Left lung (tissue), 10 donors: ENCODE data around the gene OR14I1. TPM values are rescaled to one million over a fixed set of nuclear protein-coding genes. Genes with fewer than 3 reads are reported as not detected.

Experiments used
- ATAC-seq: fragments of 200-7000 bp; cut with Tn5 transposase; one replicate; pipeline ENCODE4 v1.9.1; 2020; ENCODE audit warnings: moderate library complexity
- DNase-seq, 4 donors: peaks; one replicate each; pipeline ENCODE4 v3.0.0-alpha.2; 2013 to 2020
- H3K27ac ChIP-seq, 2 donors: fragments of 200-600 bp; sonication (generic) in 1 of 2; one replicate each; pipeline versions ENCODE4 v1.5.0 to v1.8.0; 2020 to 2021
- H3K27me3 ChIP-seq, 2 donors: fragments of 200-600 bp; sonication (generic) in 1 of 2; one replicate each; pipeline versions ENCODE4 v1.5.0 to v1.8.0; 2020 to 2021
- H3K36me3 ChIP-seq, 2 donors: fragments of 200-600 bp; sonication (generic) in 1 of 2; one replicate each; pipeline versions ENCODE4 v1.5.0 to v1.8.0; 2020 to 2021
- H3K4me1 ChIP-seq, 2 donors: fragments of 200-600 bp; one replicate each; pipeline ENCODE4 v1.8.0; 2021
- H3K4me3 ChIP-seq, 2 donors: fragments of 200-600 bp; sonication (generic) in 1 of 2; one replicate each; pipeline versions ENCODE4 v1.5.0 to v1.8.0; 2020 to 2021; ENCODE audit warnings: mild to moderate bottlenecking in 1 of 2
- H3K9me3 ChIP-seq, 2 donors: fragments of 200-600 bp; sonication (generic) in 1 of 2; one replicate each; pipeline versions ENCODE4 v1.5.0 to v1.8.0; 2020 to 2021
- CTCF ChIP-seq, 2 donors: fragments of 200-600 bp; sonication (generic) in 1 of 2; IDR thresholded peaks; one replicate each; pipeline versions ENCODE4 v1.5.0 to v1.8.0; 2021; ENCODE audit warnings: antibody characterized with exemption in 2 of 2
- intact Hi-C, 2 donors: fragments of 100-400 bp; cut with DNase I; formaldehyde crosslinking; loops; one replicate each; pipeline versions ENCODE4 v1.11.2 to v1.14.2; 2022
- polyA plus RNA-seq, 6 donors: library from polyadenylated mRNA; unstranded; fragments of 120-200 nt; gene quantifications; one replicate each; pipeline ENCODE4 v1.2.1, GENCODE V29; 2013; ENCODE audit not compliant: insufficient read length in 6 of 6
- total RNA-seq, 2 donors: library from RNA; stranded (reverse); fragmentation: NEBNext Ultra II Directional; extraction: Animal tissue kit (Norgen Biotek cat#: 25700); gene quantifications; one replicate each; pipeline ENCODE4 v1.2.1, GENCODE V29; 2021
- donor health status: DM: no; HTN: yes; CAD: no.
- donor health status: DM: no; HTN: no; CAD: no.

The OR14I1 gene
- total and polyA plus RNA-seq, 8 donors, result not detected

GRCh38 chr1:248740876-248741275 is 38.3 kb upstream of the OR14I1 start:
- Histone ChIP-seq H3K27ac (peak overlapping the region in 1 of 2 donors; percentile 78), H3K27me3 (no peaks in the 10 kb centered on the region), H3K4me3 (no peak overlapping the region), H3K36me3 (no peaks in the 10 kb centered on the region), H3K9me3 (no peaks in the 10 kb centered on the region), H3K4me1 (peaks cover 0 to 4% of the 10 kb centered on the region in 2 donors)
- no peak for TF ChIP-seq CTCF (IDR thresholded peaks at IDR 0.05)
- peak in 1 of 4 donors; percentile 63 for DNase-seq
- intact Hi-C loops, result no loop called here
- ATAC-seq, result no peak

DNA sequence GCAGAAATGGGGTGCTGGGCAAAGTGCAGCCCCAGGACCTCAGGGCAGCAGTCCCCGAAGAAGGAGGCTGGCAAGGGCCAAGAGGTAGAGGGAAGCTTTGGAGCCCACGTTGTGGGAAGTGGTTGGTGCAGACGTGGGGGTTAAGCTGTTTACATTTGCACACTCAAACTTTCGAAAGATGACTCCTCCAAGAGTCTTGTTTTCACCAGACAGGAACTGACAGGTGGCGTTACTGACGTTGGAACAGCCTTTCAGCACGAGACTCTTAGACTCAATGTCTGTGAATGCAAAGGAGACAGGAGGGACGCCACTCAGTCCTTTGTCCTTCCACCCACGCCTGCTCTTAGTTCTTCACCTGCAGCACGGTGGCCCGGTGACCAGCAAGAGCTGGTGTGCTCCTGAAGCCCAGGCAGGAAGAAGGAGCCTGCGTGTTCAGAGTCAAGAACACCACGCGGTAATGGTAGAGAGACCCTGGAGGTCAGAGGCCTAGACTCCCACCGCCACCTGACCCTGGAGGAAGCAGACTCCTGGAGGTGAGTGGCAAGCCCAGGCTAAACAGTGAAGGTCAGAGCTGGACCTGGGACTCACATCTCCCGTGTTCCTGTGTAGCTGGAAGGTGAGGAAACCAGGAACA is 37.1 kb upstream of the OR14I1 start:
- intact Hi-C loops, result no loop called here
- ATAC-seq, result no peak
- peak overlapping the region in 1 of 2 donors; percentile 7 for H3K4me3 ChIP-seq

DNA sequence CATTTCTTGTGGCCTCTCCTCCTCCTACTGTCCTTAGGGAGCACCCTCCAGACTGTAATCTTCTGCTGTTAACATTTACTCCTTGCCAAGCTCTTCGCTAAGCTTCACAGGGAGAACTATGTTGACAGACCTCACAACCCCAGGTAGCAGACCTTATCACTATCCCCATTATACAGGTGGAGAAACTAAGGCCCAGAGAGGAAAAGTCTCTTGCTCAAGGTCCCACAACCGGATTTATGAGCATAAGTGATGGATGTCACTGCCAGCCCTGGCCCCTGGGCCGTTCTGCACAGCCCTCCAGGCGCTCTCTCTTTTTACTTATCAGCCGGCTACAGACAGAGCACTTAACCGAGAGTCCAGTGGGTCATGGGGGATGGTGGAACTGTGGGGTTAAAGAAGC is 34.9 kb upstream of the OR14I1 start:
- H3K27me3 ChIP-seq, result no peaks in the 10 kb centered on the region
- intact Hi-C loops, result no loop called here
- DNase-seq (no peak), ATAC-seq (no peak)
- no peak overlapping the region for H3K27ac ChIP-seq
- peaks cover 0 to 4% of the 10 kb centered on the region in 2 donors for H3K4me1 ChIP-seq
- H3K4me3 ChIP-seq, result no peak overlapping the region
- H3K36me3 ChIP-seq, result no peaks in the 10 kb centered on the region
- peaks cover 0 to 8% of the 10 kb centered on the region in 2 donors for H3K9me3 ChIP-seq
- no peak for TF ChIP-seq CTCF (IDR thresholded peaks at IDR 0.05)

More for the DNA sequence above, 37.1 kb upstream of the OR14I1 start:
- Histone ChIP-seq H3K27me3 (no peaks in the 10 kb centered on the region), H3K36me3 (no peaks in the 10 kb centered on the region), H3K4me1 (peaks cover 0 to 4% of the 10 kb centered on the region in 2 donors), H3K27ac (peak overlapping the region in 1 of 2 donors; percentile 78), H3K9me3 (peaks cover 0 to 8% of the 10 kb centered on the region in 2 donors)
- peak in 1 of 4 donors; percentile 52 for DNase-seq
- no peak for TF ChIP-seq CTCF (IDR thresholded peaks at IDR 0.05)

DNA sequence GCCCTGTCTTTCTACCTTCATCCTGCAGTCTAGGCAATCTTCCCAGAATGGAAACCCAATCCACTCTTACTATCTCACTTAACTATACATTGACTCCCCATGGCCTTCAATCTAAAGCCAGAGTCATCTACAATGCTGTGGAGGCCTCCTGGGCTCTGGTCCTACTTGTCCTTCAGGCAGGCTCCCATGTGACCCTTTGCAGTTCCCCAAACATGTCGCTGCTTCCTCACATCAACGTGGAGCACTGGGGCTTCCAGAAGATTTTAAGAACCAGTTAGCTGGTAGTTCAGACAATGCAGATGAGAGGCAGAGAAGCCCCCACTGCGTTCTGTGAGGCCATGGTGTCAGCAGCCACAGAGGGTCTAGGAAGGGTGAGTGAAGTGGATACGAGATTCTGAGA is 34.4 kb upstream of the OR14I1 start:
- Histone ChIP-seq H3K27ac (no peak overlapping the region), H3K4me3 (no peak overlapping the region), H3K36me3 (no peaks in the 10 kb centered on the region), H3K27me3 (no peaks in the 10 kb centered on the region), H3K4me1 (peaks cover 0 to 4% of the 10 kb centered on the region in 2 donors), H3K9me3 (peaks cover 0 to 8% of the 10 kb centered on the region in 2 donors)
- ATAC-seq, result no peak
- peak in 1 of 4 donors; percentile 20 for DNase-seq
- intact Hi-C loops, result no loop called here
- no peak for TF ChIP-seq CTCF (IDR thresholded peaks at IDR 0.05)

DNA sequence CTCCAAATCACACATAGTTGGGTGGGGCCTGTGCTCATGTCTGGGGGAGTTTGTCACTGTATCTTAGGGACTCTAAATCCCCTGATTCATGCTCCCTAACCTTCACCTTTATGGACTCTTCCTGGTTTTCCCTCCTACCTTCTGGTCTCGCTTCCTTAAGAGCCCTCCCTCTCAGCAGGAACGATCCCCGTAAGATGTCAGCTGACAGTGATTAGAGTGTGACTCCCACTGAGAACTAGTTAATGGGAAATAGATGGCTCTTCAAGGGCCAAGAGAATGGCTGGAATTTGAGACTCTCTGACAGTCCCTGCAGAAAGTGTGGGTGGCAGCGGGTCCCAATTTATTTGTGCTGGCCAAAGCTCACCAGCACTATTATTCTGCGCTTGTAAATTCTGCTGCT is 31.0 kb upstream of the OR14I1 start:
- ATAC-seq, result no peak
- Histone ChIP-seq H3K4me3 (no peak overlapping the region), H3K36me3 (no peaks in the 10 kb centered on the region), H3K9me3 (peaks cover 0 to 8% of the 10 kb centered on the region in 2 donors), H3K27ac (no peak overlapping the region), H3K4me1 (no peaks in the 10 kb centered on the region), H3K27me3 (no peaks in the 10 kb centered on the region)
- DNase-seq, result no peak
- TF ChIP-seq CTCF (IDR thresholded peaks at IDR 0.05), result no peak
- intact Hi-C loops, result no loop called here
